ENCODE data around the gene GNPNAT1.

DNA sequence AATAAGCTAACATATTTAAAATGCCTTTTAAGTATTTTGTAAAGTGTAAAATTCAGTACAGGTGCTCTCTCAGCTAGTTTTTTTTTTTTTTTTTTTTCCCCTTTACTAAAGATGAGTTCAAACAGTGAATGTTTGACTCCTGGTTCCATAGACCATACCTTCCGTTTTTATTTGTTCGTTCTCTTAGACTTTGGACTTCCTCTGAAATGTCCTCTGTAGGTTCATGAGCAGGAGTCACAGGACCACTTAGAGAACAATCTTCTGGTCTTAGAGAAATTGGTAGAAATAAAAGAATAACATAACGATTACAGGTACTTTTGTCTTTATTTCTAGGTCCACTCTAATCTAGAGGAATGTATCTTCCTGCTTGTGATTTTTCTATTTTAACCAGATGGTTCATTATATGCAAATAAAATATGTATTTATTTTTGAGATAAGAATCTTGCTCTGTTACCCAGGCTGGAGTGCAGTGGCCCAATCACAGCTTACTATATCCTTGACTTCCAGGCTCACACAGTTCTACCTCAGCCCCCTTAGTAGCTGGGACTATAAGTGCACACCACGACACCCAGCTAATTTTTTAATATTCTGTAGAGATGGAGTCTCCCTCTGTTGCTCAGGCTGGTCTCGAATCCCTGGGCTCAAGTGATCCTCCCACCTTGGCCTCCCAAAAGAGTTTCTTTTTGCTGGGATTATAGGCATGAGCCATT lies 35.6 kb downstream of the GNPNAT1 start:
- TF ChIP-seq CTCF (conservative IDR thresholded peaks at IDR 0.05; ENCODE audit: low read depth, low read length) (no peak), EZH2 (IDR thresholded peaks at IDR 0.05; ENCODE audit: borderline replicate concordance, low read depth, low read length, poor library complexity, severe bottlenecking) (no peak)

Measured in A673 (cell line).